ENCODE measurements around the gene NAB1. TPM values are rescaled to one million over a fixed set of nuclear protein-coding genes. Genes with fewer than 3 reads are reported as not detected.

The NAB1 gene
- polyA plus RNA-seq, 1 of the 3 experiments (the other 2 are of a cell fraction), result 9.7 TPM

DNA sequence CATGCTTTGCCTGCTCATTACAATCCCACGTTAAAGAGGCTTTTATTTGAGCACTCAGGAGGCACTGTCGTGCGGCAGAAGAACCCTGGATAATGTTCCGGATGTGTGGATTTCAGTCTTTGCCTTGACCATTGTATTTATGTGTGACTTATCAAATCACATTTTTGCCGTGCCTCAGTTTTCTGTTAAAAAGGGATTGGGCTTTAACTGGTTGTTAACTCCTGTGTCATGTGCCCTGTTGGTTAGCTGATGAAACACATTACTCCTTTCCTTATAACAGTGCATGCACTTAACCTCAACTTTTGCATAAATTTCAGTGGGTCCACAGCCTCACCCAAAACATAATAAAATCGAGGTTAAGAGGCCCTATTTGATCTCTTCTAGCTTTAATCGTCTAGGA, 52.7 kb downstream of the NAB1 start:
- Histone ChIP-seq H3K9me2 (no peaks in the 10 kb centered on the region), H3K4me2 (no peak overlapping the region), H3K36me3 (replicated peaks in 1 of 2; ENCODE audit: control insufficient read depth in 1 of 2, insufficient read depth in 2 of 2, low read length in 1 of 2) (no peaks in the 10 kb centered on the region), H2AFZ (ENCODE audit: low read depth) (no peak overlapping the region), H3K27ac (ENCODE audit: low read depth in 2 of 2, low read length in 1 of 2) (no peak overlapping the region), H3K9me3 (no peaks in the 10 kb centered on the region), H3K27me3 (ENCODE audit: insufficient read depth) (no peaks in the 10 kb centered on the region; the same call in 1 of the 2 replicates), H4K20me1 (ENCODE audit: insufficient read depth) (no peaks in the 10 kb centered on the region), H3K4me1 (ENCODE audit: control insufficient read depth in 1 of 2, insufficient read depth in 2 of 2, low read depth in 1 of 2, low read length in 1 of 2) (no peaks in the 10 kb centered on the region; a peak in 1 of 4 replicates), H3K9ac (no peak overlapping the region), H3K4me3 (ENCODE audit: low read depth in 2 of 2, low read length in 1 of 2) (no peak overlapping the region), H3K79me2 (ENCODE audit: insufficient read depth) (no peaks in the 10 kb centered on the region), H3F3A (replicated peaks; ENCODE audit: insufficient read depth) (no peaks in the 10 kb centered on the region)
- no peak for DNase-seq
- CTCF ChIA-PET, result interaction anchor here (1.6 kb wide), 1 partner anchor 30 kb away, joined by 3 read pairs; no protein-coding TSS in a partner anchor
- POLR2A ChIA-PET, result no interaction called here
- TF ChIP-seq POLR2AphosphoS5 (IDR thresholded peaks at IDR 0.05; ENCODE audit: low read depth, low read length) (no peak), EP300 (IDR thresholded peaks at IDR 0.05; ENCODE audit: borderline replicate concordance in 1 of 2, low read depth in 1 of 2, low read length in 1 of 2) (no peak), REST (IDR thresholded peaks at IDR 0.05; ENCODE audit: low read depth, low read length) (no peak), SMC3 (IDR thresholded peaks at IDR 0.05; ENCODE audit: low read depth, low read length) (no peak), SIN3A (IDR thresholded peaks at IDR 0.05; ENCODE audit: borderline replicate concordance, low read depth, low read length) (no peak), NFIC (IDR thresholded peaks at IDR 0.05; ENCODE audit: borderline replicate concordance) (no peak), RAD21 (IDR thresholded peaks at IDR 0.05; ENCODE audit: low read length) (no peak), RXRA (IDR thresholded peaks at IDR 0.05; ENCODE audit: borderline replicate concordance, low read depth) (no peak)
- TF ChIP-seq, protein P1, sequence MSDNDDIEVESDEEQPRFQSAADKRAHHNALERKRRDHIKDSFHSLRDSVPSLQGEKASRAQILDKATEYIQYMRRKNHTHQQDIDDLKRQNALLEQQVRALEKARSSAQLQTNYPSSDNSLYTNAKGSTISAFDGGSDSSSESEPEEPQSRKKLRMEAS (IDR thresholded peaks at IDR 0.05; ENCODE audit: low read depth), result no peak
- TF ChIP-seq, protein P2, sequence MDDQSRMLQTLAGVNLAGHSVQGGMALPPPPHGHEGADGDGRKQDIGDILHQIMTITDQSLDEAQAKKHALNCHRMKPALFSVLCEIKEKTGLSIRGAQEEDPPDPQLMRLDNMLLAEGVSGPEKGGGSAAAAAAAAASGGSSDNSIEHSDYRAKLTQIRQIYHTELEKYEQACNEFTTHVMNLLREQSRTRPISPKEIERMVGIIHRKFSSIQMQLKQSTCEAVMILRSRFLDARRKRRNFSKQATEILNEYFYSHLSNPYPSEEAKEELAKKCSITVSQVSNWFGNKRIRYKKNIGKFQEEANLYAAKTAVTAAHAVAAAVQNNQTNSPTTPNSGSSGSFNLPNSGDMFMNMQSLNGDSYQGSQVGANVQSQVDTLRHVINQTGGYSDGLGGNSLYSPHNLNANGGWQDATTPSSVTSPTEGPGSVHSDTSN (IDR thresholded peaks at IDR 0.05), result no peak
- 63% methylated on average over 7 of the region's 7 CpGs for WGBS (ENCODE audit: low lambda C conversion rate)

GRCh38 chr2:190705280-190705679, 56.4 kb downstream of the NAB1 start:
- Histone ChIP-seq H3K27ac (ENCODE audit: low read depth in 2 of 2, low read length in 1 of 2) (no peak overlapping the region), H3K4me2 (no peak overlapping the region), H3K4me1 (ENCODE audit: control insufficient read depth in 1 of 2, insufficient read depth in 2 of 2, low read depth in 1 of 2, low read length in 1 of 2) (no peaks in the 10 kb centered on the region), H3K9ac (no peak overlapping the region), H3K79me2 (ENCODE audit: insufficient read depth) (no peaks in the 10 kb centered on the region), H3K27me3 (ENCODE audit: insufficient read depth) (no peaks in the 10 kb centered on the region; the same call in 1 of the 2 replicates), H3K9me3 (no peaks in the 10 kb centered on the region), H2AFZ (ENCODE audit: low read depth) (no peak overlapping the region), H3K9me2 (no peaks in the 10 kb centered on the region), H3K4me3 (ENCODE audit: low read depth in 2 of 2, low read length in 1 of 2) (no peak overlapping the region), H3K36me3 (replicated peaks in 1 of 2; ENCODE audit: control insufficient read depth in 1 of 2, insufficient read depth in 2 of 2, low read length in 1 of 2) (no peaks in the 10 kb centered on the region), H3F3A (replicated peaks; ENCODE audit: insufficient read depth) (no peaks in the 10 kb centered on the region), H4K20me1 (ENCODE audit: insufficient read depth) (no peaks in the 10 kb centered on the region)
- CTCF ChIA-PET, result no interaction called here
- WGBS (ENCODE audit: low lambda C conversion rate), result 95% methylated on average over 6 of the region's 6 CpGs
- POLR2A ChIA-PET, result no interaction called here
- no peak for DNase-seq
- TF ChIP-seq EZH2phosphoT487 (IDR thresholded peaks at IDR 0.05; ENCODE audit: borderline replicate concordance, low read depth) (no peak), RCOR1 (IDR thresholded peaks at IDR 0.05; ENCODE audit: low read length) (no peak), POLR2AphosphoS5 (IDR thresholded peaks at IDR 0.05; ENCODE audit: low read depth, low read length) (no peak), MXI1 (IDR thresholded peaks at IDR 0.05; ENCODE audit: low read depth, low read length) (no peak), FOSL2 (IDR thresholded peaks at IDR 0.05; ENCODE audit: borderline replicate concordance, low read depth) (no peak), SMC3 (IDR thresholded peaks at IDR 0.05; ENCODE audit: low read depth, low read length) (no peak), YY1 (IDR thresholded peaks at IDR 0.05; ENCODE audit: low read depth) (no peak), TAF1 (IDR thresholded peaks at IDR 0.05; ENCODE audit: borderline replicate concordance, low read depth, low read length) (no peak), GABPA (IDR thresholded peaks at IDR 0.05; ENCODE audit: low read depth) (no peak)
- TF ChIP-seq, protein P3, sequence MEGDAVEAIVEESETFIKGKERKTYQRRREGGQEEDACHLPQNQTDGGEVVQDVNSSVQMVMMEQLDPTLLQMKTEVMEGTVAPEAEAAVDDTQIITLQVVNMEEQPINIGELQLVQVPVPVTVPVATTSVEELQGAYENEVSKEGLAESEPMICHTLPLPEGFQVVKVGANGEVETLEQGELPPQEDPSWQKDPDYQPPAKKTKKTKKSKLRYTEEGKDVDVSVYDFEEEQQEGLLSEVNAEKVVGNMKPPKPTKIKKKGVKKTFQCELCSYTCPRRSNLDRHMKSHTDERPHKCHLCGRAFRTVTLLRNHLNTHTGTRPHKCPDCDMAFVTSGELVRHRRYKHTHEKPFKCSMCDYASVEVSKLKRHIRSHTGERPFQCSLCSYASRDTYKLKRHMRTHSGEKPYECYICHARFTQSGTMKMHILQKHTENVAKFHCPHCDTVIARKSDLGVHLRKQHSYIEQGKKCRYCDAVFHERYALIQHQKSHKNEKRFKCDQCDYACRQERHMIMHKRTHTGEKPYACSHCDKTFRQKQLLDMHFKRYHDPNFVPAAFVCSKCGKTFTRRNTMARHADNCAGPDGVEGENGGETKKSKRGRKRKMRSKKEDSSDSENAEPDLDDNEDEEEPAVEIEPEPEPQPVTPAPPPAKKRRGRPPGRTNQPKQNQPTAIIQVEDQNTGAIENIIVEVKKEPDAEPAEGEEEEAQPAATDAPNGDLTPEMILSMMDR (IDR thresholded peaks at IDR 0.05), result no peak
- TF ChIP-seq, protein P4, sequence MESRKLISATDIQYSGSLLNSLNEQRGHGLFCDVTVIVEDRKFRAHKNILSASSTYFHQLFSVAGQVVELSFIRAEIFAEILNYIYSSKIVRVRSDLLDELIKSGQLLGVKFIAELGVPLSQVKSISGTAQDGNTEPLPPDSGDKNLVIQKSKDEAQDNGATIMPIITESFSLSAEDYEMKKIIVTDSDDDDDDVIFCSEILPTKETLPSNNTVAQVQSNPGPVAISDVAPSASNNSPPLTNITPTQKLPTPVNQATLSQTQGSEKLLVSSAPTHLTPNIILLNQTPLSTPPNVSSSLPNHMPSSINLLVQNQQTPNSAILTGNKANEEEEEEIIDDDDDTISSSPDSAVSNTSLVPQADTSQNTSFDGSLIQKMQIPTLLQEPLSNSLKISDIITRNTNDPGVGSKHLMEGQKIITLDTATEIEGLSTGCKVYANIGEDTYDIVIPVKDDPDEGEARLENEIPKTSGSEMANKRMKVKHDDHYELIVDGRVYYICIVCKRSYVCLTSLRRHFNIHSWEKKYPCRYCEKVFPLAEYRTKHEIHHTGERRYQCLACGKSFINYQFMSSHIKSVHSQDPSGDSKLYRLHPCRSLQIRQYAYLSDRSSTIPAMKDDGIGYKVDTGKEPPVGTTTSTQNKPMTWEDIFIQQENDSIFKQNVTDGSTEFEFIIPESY (IDR thresholded peaks at IDR 0.05; ENCODE audit: borderline replicate concordance, low read depth), result no peak
- TF ChIP-seq, protein P1 (IDR thresholded peaks at IDR 0.05; ENCODE audit: low read depth), result no peak

Data from SK-N-SH (cell line).